Lower leg skin (tissue), 4 donors: ENCODE results near the gene HNRNPR. TPM values are rescaled to one million over a fixed set of nuclear protein-coding genes. Genes with fewer than 3 reads are reported as not detected.

ENCODE experiments used
- DNase-seq, 2 donors: peaks; one replicate each; pipeline ENCODE4 v3.0.0-alpha.2; 2019; ENCODE audit warnings: low spot score in 2 of 2
- H3K4me3 ChIP-seq: fragments of 200-600 bp; sonication (generic); 2 replicates; pipeline ENCODE4 v1.5.1; 2017; ENCODE audit warnings: mild to moderate bottlenecking, low read depth; ENCODE audit not compliant: poor library complexity, severe bottlenecking
- CTCF ChIP-seq, 3 donors: fragments of 450-650 bp; IDR thresholded peaks; one replicate each; pipeline ENCODE4 v1.5.1; 2016; ENCODE audit warnings: antibody characterized with exemption in 3 of 3, mild to moderate bottlenecking in 3 of 3, moderate library complexity in 2 of 3
- POLR2A ChIP-seq, 2 donors: fragments of 450-650 bp; IDR thresholded peaks; one replicate each; pipeline ENCODE4 v1.6.1; 2016 to 2017; ENCODE audit warnings: antibody characterized with exemption in 2 of 2, mild to moderate bottlenecking in 1 of 2, moderate library complexity in 1 of 2
- WGBS, 2 donors: methylation state at CpG; one replicate each; pipeline ENCODE4 v1.1.5; 2018; 5-methylcytosine and 5-hydroxymethylcytosine counted together
- intact Hi-C: fragments of 100-400 bp; cut with DNase I; formaldehyde crosslinking; loops from one replicate; pipeline ENCODE4 v1.15.0; 2023; ENCODE audit warnings: low total_unique reads
- total RNA-seq, 4 donors: library from RNA; depleted of rRNA; stranded (reverse); fragments of >200 nt; gene quantifications; one replicate each; pipeline ENCODE4 v1.1.0, GENCODE V29; 2016

Gene HNRNPR
- total RNA-seq, 4 donors from 2014 or later, result 37.7 to 61.1 (median 55.0) TPM

- no peak overlapping the region for H3K4me3 ChIP-seq
- no peak for TF ChIP-seq CTCF (IDR thresholded peaks at IDR 0.05)
- TF ChIP-seq POLR2A (IDR thresholded peaks at IDR 0.05), result no peak
- 90% methylated on average over 9 of the region's 9 CpGs for WGBS, 2 donors
- intact Hi-C loops, result no loop called here
- no peak for DNase-seq
Observed at GRCh38 chr1:23290836-23291565, 53.1 kb downstream of the HNRNPR start.

- DNase-seq, result no peak
- intact Hi-C loops, result no loop called here
- 81 to 83% methylated on average over 3 of the region's 3 CpGs for WGBS, 2 donors
- no peak overlapping the region for H3K4me3 ChIP-seq
- no peak for TF ChIP-seq CTCF (IDR thresholded peaks at IDR 0.05)
- no peak for TF ChIP-seq POLR2A (IDR thresholded peaks at IDR 0.05)
Observed at GRCh38 chr1:23288671-23289070, 55.4 kb downstream of the HNRNPR start.

- no peak for DNase-seq
- intact Hi-C loops, result no loop called here
- no peak for TF ChIP-seq CTCF (IDR thresholded peaks at IDR 0.05)
- no peak for TF ChIP-seq POLR2A (IDR thresholded peaks at IDR 0.05)
- H3K4me3 ChIP-seq, result no peak overlapping the region
Observed at GRCh38 chr1:23288201-23288600, 55.9 kb downstream of the HNRNPR start.

GRCh38 chr1:23286401-23286800 lies 57.7 kb downstream of the HNRNPR start:
- TF ChIP-seq CTCF (IDR thresholded peaks at IDR 0.05) (no peak), POLR2A (IDR thresholded peaks at IDR 0.05) (no peak)
- DNase-seq, result no peak
- 75 to 79% methylated on average over 1 of the region's 1 CpG for WGBS, 2 donors
- no peak overlapping the region for H3K4me3 ChIP-seq
- intact Hi-C loops, result no loop called here

- intact Hi-C loops, result no loop called here
- no peak overlapping the region for H3K4me3 ChIP-seq
- no peak for DNase-seq
- WGBS, 2 donors, result 76 to 85% methylated on average over 4 of the region's 4 CpGs
- no peak for TF ChIP-seq POLR2A (IDR thresholded peaks at IDR 0.05)
- TF ChIP-seq CTCF (IDR thresholded peaks at IDR 0.05), result no peak
Observed at GRCh38 chr1:23283667-23284602, 60.1 kb downstream of the HNRNPR start.
